ENCODE results near the gene MYBPH.

The MYBPH gene

GRCh38 chr1:203213126-203213525 lies 37.5 kb upstream of the MYBPH start:
- no peaks in the 10 kb centered on the region for H3K27me3 ChIP-seq (ENCODE audit: insufficient read depth, low read length, poor library complexity)
- H3K4me1 ChIP-seq (ENCODE audit: control insufficient read depth, low read depth, low read length) = no peaks in the 10 kb centered on the region
- WGBS (ENCODE audit: extremely low coverage, insufficient coverage, low lambda C conversion rate) = no CpG with 5 or more reads among the region's 6 CpGs
- H4K8ac ChIP-seq (ENCODE audit: low read depth, low read length) = no peak overlapping the region
- no peak overlapping the region for H4K5ac ChIP-seq (ENCODE audit: low read length)
- H2BK15ac ChIP-seq (replicated peaks; ENCODE audit: low read depth) = no peak overlapping the region
- H3K18ac ChIP-seq (ENCODE audit: low read length) = no peak overlapping the region
- H2AK5ac ChIP-seq (ENCODE audit: low read length) = no peak overlapping the region
- H2BK120ac ChIP-seq (ENCODE audit: low read depth, low read length) = no peak overlapping the region
- no peak overlapping the region for H3K27ac ChIP-seq (ENCODE audit: low read depth, low read length)
- H3K79me2 ChIP-seq (ENCODE audit: control insufficient read depth, insufficient read depth, low read length) = no peaks in the 10 kb centered on the region
- no peak for DNase-seq
- H3K36me3 ChIP-seq (ENCODE audit: control insufficient read depth, insufficient read depth, low read length) = no peaks in the 10 kb centered on the region
- no peak overlapping the region for H3K9ac ChIP-seq (ENCODE audit: low read length)
- H3K56ac ChIP-seq (ENCODE audit: low read length) = no peak overlapping the region
- no peak overlapping the region for H2BK5ac ChIP-seq (ENCODE audit: low read length)
- H3K4me3 ChIP-seq (ENCODE audit: low read length) = no peak overlapping the region
- no peak overlapping the region for H3K4me2 ChIP-seq (ENCODE audit: low read length)
- no peak overlapping the region for H3K4ac ChIP-seq (ENCODE audit: low read depth, low read length)
- no peaks in the 10 kb centered on the region for H3K79me1 ChIP-seq (ENCODE audit: low read length)
- H3K23ac ChIP-seq (ENCODE audit: low read length) = no peak overlapping the region

DNA sequence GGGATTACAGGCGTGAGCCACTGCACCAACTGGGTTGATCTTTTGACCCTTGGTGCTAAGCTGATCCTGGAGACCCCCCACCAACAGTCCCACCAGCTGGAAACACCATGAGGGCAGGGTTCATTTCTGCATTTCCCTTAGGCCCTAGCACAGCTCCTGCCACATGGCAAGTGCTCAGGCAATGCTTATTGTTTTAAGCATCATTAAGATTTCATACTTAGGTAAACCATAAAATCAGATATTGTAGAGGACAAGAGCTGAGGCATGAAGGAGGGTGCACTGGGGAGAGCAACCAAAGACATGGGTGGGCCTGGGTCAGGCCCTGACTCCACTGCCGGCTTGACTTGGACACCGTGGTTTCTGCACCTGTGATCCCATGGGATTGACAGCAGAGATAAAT lies 36.2 kb upstream of the MYBPH start:
- no peaks in the 10 kb centered on the region for H3K79me1 ChIP-seq (ENCODE audit: low read length)
- no peak overlapping the region for H3K56ac ChIP-seq (ENCODE audit: low read length)
- H3K79me2 ChIP-seq (ENCODE audit: control insufficient read depth, insufficient read depth, low read length) = no peaks in the 10 kb centered on the region
- H2AK5ac ChIP-seq (ENCODE audit: low read length) = no peak overlapping the region
- H2BK120ac ChIP-seq (ENCODE audit: low read depth, low read length) = no peak overlapping the region
- no peak overlapping the region for H3K27ac ChIP-seq (ENCODE audit: low read depth, low read length)
- H3K18ac ChIP-seq (ENCODE audit: low read length) = no peak overlapping the region
- no peak overlapping the region for H3K4me3 ChIP-seq (ENCODE audit: low read length)
- no peak overlapping the region for H3K4ac ChIP-seq (ENCODE audit: low read depth, low read length)
- no peaks in the 10 kb centered on the region for H3K36me3 ChIP-seq (ENCODE audit: control insufficient read depth, insufficient read depth, low read length)
- no peaks in the 10 kb centered on the region for H3K4me1 ChIP-seq (ENCODE audit: control insufficient read depth, low read depth, low read length)
- no peak overlapping the region for H3K23ac ChIP-seq (ENCODE audit: low read length)
- no peak overlapping the region for H4K8ac ChIP-seq (ENCODE audit: low read depth, low read length)
- no peak overlapping the region for H2BK15ac ChIP-seq (replicated peaks; ENCODE audit: low read depth)
- no peaks in the 10 kb centered on the region for H3K27me3 ChIP-seq (ENCODE audit: insufficient read depth, low read length, poor library complexity)
- no peak overlapping the region for H3K4me2 ChIP-seq (ENCODE audit: low read length)
- H2BK5ac ChIP-seq (ENCODE audit: low read length) = no peak overlapping the region
- H3K9ac ChIP-seq (ENCODE audit: low read length) = no peak overlapping the region
- no CpG with 5 or more reads among the region's 3 CpGs for WGBS (ENCODE audit: extremely low coverage, insufficient coverage, low lambda C conversion rate)
- no peak overlapping the region for H4K5ac ChIP-seq (ENCODE audit: low read length)
- no peak for DNase-seq

GRCh38 chr1:203210988-203211387 lies 35.4 kb upstream of the MYBPH start:
- no peak overlapping the region for H4K5ac ChIP-seq (ENCODE audit: low read length)
- no peak overlapping the region for H3K9ac ChIP-seq (ENCODE audit: low read length)
- no peak overlapping the region for H2BK120ac ChIP-seq (ENCODE audit: low read depth, low read length)
- H3K27ac ChIP-seq (ENCODE audit: low read depth, low read length) = no peak overlapping the region
- DNase-seq = no peak
- H2AK5ac ChIP-seq (ENCODE audit: low read length) = no peak overlapping the region
- H3K4me2 ChIP-seq (ENCODE audit: low read length) = no peak overlapping the region
- no peak overlapping the region for H3K23ac ChIP-seq (ENCODE audit: low read length)
- H3K4me1 ChIP-seq (ENCODE audit: control insufficient read depth, low read depth, low read length) = no peaks in the 10 kb centered on the region
- no peak overlapping the region for H3K18ac ChIP-seq (ENCODE audit: low read length)
- no peaks in the 10 kb centered on the region for H3K79me2 ChIP-seq (ENCODE audit: control insufficient read depth, insufficient read depth, low read length)
- H3K27me3 ChIP-seq (ENCODE audit: insufficient read depth, low read length, poor library complexity) = no peaks in the 10 kb centered on the region
- no peak overlapping the region for H3K4me3 ChIP-seq (ENCODE audit: low read length)
- no peaks in the 10 kb centered on the region for H3K79me1 ChIP-seq (ENCODE audit: low read length)
- no peak overlapping the region for H2BK15ac ChIP-seq (replicated peaks; ENCODE audit: low read depth)
- H4K8ac ChIP-seq (ENCODE audit: low read depth, low read length) = no peak overlapping the region
- no peak overlapping the region for H3K56ac ChIP-seq (ENCODE audit: low read length)
- H2BK5ac ChIP-seq (ENCODE audit: low read length) = no peak overlapping the region
- H3K36me3 ChIP-seq (ENCODE audit: control insufficient read depth, insufficient read depth, low read length) = no peaks in the 10 kb centered on the region
- no peak overlapping the region for H3K4ac ChIP-seq (ENCODE audit: low read depth, low read length)

GRCh38 chr1:203210350-203210749 lies 34.7 kb upstream of the MYBPH start:
- H2BK120ac ChIP-seq (ENCODE audit: low read depth, low read length) = no peak overlapping the region
- no peak overlapping the region for H3K4ac ChIP-seq (ENCODE audit: low read depth, low read length)
- H3K27ac ChIP-seq (ENCODE audit: low read depth, low read length) = no peak overlapping the region
- H4K8ac ChIP-seq (ENCODE audit: low read depth, low read length) = no peak overlapping the region
- no peak overlapping the region for H3K23ac ChIP-seq (ENCODE audit: low read length)
- H3K4me1 ChIP-seq (ENCODE audit: control insufficient read depth, low read depth, low read length) = no peaks in the 10 kb centered on the region
- H3K36me3 ChIP-seq (ENCODE audit: control insufficient read depth, insufficient read depth, low read length) = no peaks in the 10 kb centered on the region
- no peaks in the 10 kb centered on the region for H3K27me3 ChIP-seq (ENCODE audit: insufficient read depth, low read length, poor library complexity)
- H3K4me2 ChIP-seq (ENCODE audit: low read length) = no peak overlapping the region
- H3K4me3 ChIP-seq (ENCODE audit: low read length) = no peak overlapping the region
- H3K9ac ChIP-seq (ENCODE audit: low read length) = no peak overlapping the region
- H2BK5ac ChIP-seq (ENCODE audit: low read length) = no peak overlapping the region
- no peak overlapping the region for H2AK5ac ChIP-seq (ENCODE audit: low read length)
- no peaks in the 10 kb centered on the region for H3K79me2 ChIP-seq (ENCODE audit: control insufficient read depth, insufficient read depth, low read length)
- no peak overlapping the region for H3K56ac ChIP-seq (ENCODE audit: low read length)
- H3K79me1 ChIP-seq (ENCODE audit: low read length) = no peaks in the 10 kb centered on the region
- no peak overlapping the region for H4K5ac ChIP-seq (ENCODE audit: low read length)
- DNase-seq = no peak
- no peak overlapping the region for H2BK15ac ChIP-seq (replicated peaks; ENCODE audit: low read depth)
- H3K18ac ChIP-seq (ENCODE audit: low read length) = no peak overlapping the region

GRCh38 chr1:203208181-203208580 lies 32.6 kb upstream of the MYBPH start:
- no peak overlapping the region for H2BK120ac ChIP-seq (ENCODE audit: low read depth, low read length)
- no peak overlapping the region for H2AK5ac ChIP-seq (ENCODE audit: low read length)
- H3K56ac ChIP-seq (ENCODE audit: low read length) = no peak overlapping the region
- H3K4me1 ChIP-seq (ENCODE audit: control insufficient read depth, low read depth, low read length) = no peaks in the 10 kb centered on the region
- no peak overlapping the region for H3K4me2 ChIP-seq (ENCODE audit: low read length)
- no peak overlapping the region for H3K23ac ChIP-seq (ENCODE audit: low read length)
- no peaks in the 10 kb centered on the region for H3K27me3 ChIP-seq (ENCODE audit: insufficient read depth, low read length, poor library complexity)
- H3K79me2 ChIP-seq (ENCODE audit: control insufficient read depth, insufficient read depth, low read length) = no peaks in the 10 kb centered on the region
- H3K36me3 ChIP-seq (ENCODE audit: control insufficient read depth, insufficient read depth, low read length) = no peaks in the 10 kb centered on the region
- H2BK15ac ChIP-seq (replicated peaks; ENCODE audit: low read depth) = no peak overlapping the region
- no peak overlapping the region for H3K4me3 ChIP-seq (ENCODE audit: low read length)
- no peak overlapping the region for H3K27ac ChIP-seq (ENCODE audit: low read depth, low read length)
- no CpG with 5 or more reads among the region's 1 CpG for WGBS (ENCODE audit: extremely low coverage, insufficient coverage, low lambda C conversion rate)
- no peak overlapping the region for H4K8ac ChIP-seq (ENCODE audit: low read depth, low read length)
- H3K18ac ChIP-seq (ENCODE audit: low read length) = no peak overlapping the region
- no peak for DNase-seq
- no peak overlapping the region for H3K4ac ChIP-seq (ENCODE audit: low read depth, low read length)
- H2BK5ac ChIP-seq (ENCODE audit: low read length) = no peak overlapping the region
- H3K79me1 ChIP-seq (ENCODE audit: low read length) = no peaks in the 10 kb centered on the region
- no peak overlapping the region for H4K5ac ChIP-seq (ENCODE audit: low read length)
- no peak overlapping the region for H3K9ac ChIP-seq (ENCODE audit: low read length)

GRCh38 chr1:203207751-203208150 lies 32.1 kb upstream of the MYBPH start:
- Histone ChIP-seq H3K27me3 (ENCODE audit: insufficient read depth, low read length, poor library complexity) (no peaks in the 10 kb centered on the region), H3K79me2 (ENCODE audit: control insufficient read depth, insufficient read depth, low read length) (no peaks in the 10 kb centered on the region), H3K4me1 (ENCODE audit: control insufficient read depth, low read depth, low read length) (no peaks in the 10 kb centered on the region), H3K23ac (ENCODE audit: low read length) (no peak overlapping the region), H2AK5ac (ENCODE audit: low read length) (no peak overlapping the region), H3K27ac (ENCODE audit: low read depth, low read length) (no peak overlapping the region), H3K36me3 (ENCODE audit: control insufficient read depth, insufficient read depth, low read length) (no peaks in the 10 kb centered on the region), H4K5ac (ENCODE audit: low read length) (no peak overlapping the region), H3K4ac (ENCODE audit: low read depth, low read length) (no peak overlapping the region), H3K9ac (ENCODE audit: low read length) (no peak overlapping the region), H2BK120ac (ENCODE audit: low read depth, low read length) (no peak overlapping the region), H3K4me3 (ENCODE audit: low read length) (no peak overlapping the region), H3K18ac (ENCODE audit: low read length) (no peak overlapping the region), H3K56ac (ENCODE audit: low read length) (no peak overlapping the region), H3K4me2 (ENCODE audit: low read length) (no peak overlapping the region), H3K79me1 (ENCODE audit: low read length) (no peaks in the 10 kb centered on the region), H4K8ac (ENCODE audit: low read depth, low read length) (no peak overlapping the region), H2BK5ac (ENCODE audit: low read length) (no peak overlapping the region), H2BK15ac (replicated peaks; ENCODE audit: low read depth) (no peak overlapping the region)
- no peak for DNase-seq
- no CpG with 5 or more reads among the region's 2 CpGs for whole genome bisulfite sequencing (ENCODE audit: extremely low coverage, insufficient coverage, low lambda C conversion rate)
